ENCODE data around the gene UBA52.
"Not testable (repeated sequence)": the region's sequence is repeated elsewhere in the genome, so short reads cannot be mapped to it uniquely, and the experiment has no call there.

UBA52 gene

GRCh38 chr19:18593367-18594095, 21.9 kb downstream of the UBA52 start:
- DNase-seq = no peak

GRCh38 chr19:18594096-18594823, 22.6 kb downstream of the UBA52 start:
- DNase-seq = peak; percentile 74 to 81

GRCh38 chr19:18594824-18595373, 23.2 kb downstream of the UBA52 start:
- no peak for DNase-seq

GRCh38 chr19:18595475-18595874, 23.8 kb downstream of the UBA52 start:
- no peak for DNase-seq

- peak in 1 of 2 experiments; percentile 51 for DNase-seq
These were observed 25.1 kb downstream of the UBA52 start for GRCh38 chr19:18596752-18597157.

- no peak for DNase-seq
These were observed 26.4 kb downstream of the UBA52 start for GRCh38 chr19:18597809-18598660.

GRCh38 chr19:18599485-18599884, 27.8 kb downstream of the UBA52 start:
- no peak for DNase-seq

GRCh38 chr19:18600692-18601397, 29.2 kb downstream of the UBA52 start:
- not testable (repeated sequence) for DNase-seq

GRCh38 chr19:18601875-18602274, 30.2 kb downstream of the UBA52 start:
- no peak for DNase-seq

- no peak for DNase-seq
These were observed 31.7 kb downstream of the UBA52 start for GRCh38 chr19:18603255-18603957.

- no peak for DNase-seq
These were observed 32.5 kb downstream of the UBA52 start for GRCh38 chr19:18603958-18604819.

- DNase-seq = no peak
These were observed 33.1 kb downstream of the UBA52 start for GRCh38 chr19:18604820-18605159.

GRCh38 chr19:18605196-18605545, 33.5 kb downstream of the UBA52 start:
- no peak for DNase-seq

GRCh38 chr19:18605546-18606280, 34.1 kb downstream of the UBA52 start:
- DNase-seq = no peak

- DNase-seq = no peak
These were observed 34.9 kb downstream of the UBA52 start, which contains the start of gene CRLF1 for GRCh38 chr19:18606281-18607225. TSS of gene CRLF1 (minus strand) at chr19:18606799. CDS start at chr19:18606656, 143 bp downstream.

GRCh38 chr19:18607226-18608101, 35.8 kb downstream of the UBA52 start:
- no peak for DNase-seq

- no peak for DNase-seq
These were observed 36.6 kb downstream of the UBA52 start for GRCh38 chr19:18608102-18608804.

All from activated CD4-positive, alpha-beta T cell treated with anti-CD3 and anti-CD28 coated beads, Interleukin-2, amount 50 U/mL, for 48 hours (primary cell).